NCI-H146 (cell line): ENCODE measurements around the gene LPCAT1.
"Not testable (repeated sequence)": the region's sequence is repeated elsewhere in the genome, so short reads cannot be mapped to it uniquely, and the experiment has no call there.

Experiments used
- DNase-seq: peaks from one replicate; lab custom pipeline; 2025; lab: John Stamatoyannopoulos, UW

The LPCAT1 gene, protein sequence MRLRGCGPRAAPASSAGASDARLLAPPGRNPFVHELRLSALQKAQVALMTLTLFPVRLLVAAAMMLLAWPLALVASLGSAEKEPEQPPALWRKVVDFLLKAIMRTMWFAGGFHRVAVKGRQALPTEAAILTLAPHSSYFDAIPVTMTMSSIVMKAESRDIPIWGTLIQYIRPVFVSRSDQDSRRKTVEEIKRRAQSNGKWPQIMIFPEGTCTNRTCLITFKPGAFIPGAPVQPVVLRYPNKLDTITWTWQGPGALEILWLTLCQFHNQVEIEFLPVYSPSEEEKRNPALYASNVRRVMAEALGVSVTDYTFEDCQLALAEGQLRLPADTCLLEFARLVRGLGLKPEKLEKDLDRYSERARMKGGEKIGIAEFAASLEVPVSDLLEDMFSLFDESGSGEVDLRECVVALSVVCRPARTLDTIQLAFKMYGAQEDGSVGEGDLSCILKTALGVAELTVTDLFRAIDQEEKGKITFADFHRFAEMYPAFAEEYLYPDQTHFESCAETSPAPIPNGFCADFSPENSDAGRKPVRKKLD

DNA sequence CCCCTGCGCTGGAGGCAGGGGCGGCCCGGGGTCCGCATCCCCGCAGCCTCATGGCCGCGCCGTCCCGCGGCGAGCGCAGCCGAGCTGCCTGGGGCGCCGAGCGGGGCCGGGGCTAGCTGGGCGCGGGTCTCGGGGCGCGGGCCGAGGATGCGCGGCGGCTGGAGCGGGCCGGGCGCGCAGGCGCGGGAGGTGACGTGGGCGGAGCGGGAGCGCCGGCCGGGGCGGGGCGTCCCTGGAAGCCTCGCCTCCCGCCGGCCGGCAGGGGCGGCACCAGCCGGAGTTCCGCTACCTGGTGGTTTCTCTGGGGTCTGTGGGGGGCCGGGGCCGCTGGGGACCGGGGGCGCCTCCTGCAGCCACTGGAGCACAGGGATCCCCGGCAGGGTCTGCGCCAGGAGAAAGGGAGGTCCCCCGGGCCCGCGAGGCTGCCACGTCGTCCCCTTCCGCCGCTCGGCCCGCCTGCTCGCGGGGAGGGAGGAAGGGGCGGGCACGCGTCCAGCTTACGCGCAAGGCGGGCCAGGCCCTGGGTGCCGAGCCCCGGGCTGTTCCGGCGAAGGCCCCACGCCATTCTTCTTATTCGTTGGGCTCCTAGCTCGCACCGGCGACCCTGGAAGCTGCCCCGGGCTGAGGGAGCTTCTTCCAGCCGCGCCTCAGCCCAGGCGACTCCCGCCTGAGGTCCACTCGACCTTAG, at the start of gene LPCAT1:
TSS of gene LPCAT1 (minus strand) at position 168 of the 688 bp plus-strand sequence. CDS start at position 52, 116 bp downstream.
- peak; percentile 75 for DNase-seq

DNA sequence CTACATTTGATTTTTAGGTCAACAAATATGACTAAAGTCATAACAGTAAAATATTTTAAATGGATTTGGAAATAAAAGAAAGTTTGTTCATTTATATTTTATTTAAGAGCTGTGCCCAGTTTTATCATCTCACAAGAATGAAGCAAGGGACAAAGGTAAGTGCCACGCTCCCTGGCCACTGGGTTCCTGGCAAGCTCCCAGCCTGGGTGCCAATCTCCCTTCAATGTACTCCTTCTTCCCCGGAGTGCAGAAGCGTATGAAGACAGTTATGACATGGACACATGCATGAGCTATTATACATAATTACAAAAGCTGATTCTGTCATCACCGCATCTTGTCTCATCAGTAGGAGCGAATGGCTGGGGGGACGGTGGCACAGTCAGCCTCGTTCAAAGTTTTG, 48.1 kb upstream of the LPCAT1 start:
- DNase-seq, result not testable (repeated sequence)

DNA sequence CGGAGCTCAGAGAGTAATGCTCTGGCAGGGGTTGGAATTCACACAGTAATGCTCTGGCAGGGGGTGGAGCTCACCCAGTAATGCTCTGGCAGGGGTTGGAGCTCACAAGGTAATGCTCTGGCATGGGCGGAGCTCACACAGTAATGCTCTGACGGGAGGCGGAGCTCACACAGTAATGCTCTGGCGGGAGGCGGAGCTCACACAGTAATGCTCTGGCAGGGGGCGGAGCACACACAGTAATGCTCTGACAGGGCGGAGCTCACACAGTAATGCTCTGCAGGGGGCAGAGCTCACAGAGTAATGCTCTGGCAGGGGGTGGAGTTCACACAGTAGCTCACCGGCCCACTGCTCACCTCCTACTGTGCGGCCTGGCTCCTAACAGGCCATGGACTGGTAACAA, 47.2 kb upstream of the LPCAT1 start:
- DNase-seq, result peak; percentile 7

DNA sequence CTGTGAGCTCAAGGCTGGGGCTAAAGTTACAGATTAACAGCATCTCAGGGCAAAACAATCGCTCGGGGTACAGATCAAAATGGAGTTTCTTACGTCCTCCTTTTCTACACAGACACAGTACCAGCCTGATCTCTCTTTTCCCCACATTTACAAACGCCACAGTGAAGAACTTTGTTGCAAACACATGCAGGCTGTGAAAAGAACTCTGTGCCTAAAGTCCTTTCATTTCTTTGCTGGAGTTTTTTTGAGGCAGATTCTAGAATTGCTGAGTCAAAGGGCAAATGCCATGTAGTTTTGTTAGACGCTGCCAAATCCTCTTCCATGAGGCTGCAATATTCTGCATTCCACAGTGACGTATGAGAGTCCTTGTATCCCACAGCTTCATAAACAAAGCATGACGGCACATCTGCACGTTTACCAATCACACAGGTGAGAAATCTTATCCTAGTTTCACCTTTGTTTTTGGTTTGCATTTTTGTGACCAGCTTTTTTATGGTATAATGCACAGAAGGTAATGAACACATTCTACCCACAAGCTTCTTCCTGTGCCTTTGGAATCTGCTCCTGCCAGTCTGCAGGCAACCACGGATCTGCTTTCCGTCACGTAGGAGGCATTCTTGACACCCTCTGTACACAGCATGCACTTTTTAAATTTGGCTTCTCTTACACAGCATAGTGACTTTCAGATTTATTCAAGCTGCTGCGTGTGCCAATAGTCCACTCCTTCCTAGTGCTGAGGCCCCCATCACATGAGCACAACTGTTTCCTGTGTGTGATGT, 44.6 kb upstream of the LPCAT1 start:
- no peak for DNase-seq

DNA sequence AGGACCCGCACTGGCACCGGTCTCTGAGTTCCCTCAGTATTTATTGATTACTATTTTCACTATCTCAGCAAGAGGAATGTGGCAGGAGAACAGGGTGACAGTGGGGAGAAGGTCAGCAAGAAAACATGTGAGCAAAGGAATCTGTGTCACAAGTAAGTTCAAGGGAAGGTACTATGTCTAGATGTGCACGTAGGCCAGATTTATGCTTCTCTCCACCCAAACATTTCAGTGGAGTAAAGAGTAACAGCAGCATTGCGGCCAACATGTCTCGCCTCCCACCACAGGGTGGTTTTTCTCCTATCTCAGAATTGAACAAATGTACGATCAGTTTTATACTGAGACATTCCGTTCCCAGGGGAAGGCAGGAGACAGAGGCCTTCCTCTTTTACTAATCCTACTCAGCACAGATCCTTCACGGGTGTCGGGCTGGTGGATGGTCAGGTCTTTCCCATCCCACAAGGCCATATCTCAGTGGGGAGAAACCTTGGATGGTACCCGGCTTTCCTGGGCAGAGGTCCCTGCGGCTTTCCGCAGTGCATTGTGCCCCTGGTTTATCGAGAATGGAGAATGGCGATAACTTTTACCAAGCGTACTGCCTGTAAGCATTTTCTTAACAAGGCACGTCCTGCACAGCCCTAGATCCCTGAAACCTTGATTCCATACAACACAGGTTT, 43.9 kb upstream of the LPCAT1 start:
- not testable (repeated sequence) for DNase-seq

DNA sequence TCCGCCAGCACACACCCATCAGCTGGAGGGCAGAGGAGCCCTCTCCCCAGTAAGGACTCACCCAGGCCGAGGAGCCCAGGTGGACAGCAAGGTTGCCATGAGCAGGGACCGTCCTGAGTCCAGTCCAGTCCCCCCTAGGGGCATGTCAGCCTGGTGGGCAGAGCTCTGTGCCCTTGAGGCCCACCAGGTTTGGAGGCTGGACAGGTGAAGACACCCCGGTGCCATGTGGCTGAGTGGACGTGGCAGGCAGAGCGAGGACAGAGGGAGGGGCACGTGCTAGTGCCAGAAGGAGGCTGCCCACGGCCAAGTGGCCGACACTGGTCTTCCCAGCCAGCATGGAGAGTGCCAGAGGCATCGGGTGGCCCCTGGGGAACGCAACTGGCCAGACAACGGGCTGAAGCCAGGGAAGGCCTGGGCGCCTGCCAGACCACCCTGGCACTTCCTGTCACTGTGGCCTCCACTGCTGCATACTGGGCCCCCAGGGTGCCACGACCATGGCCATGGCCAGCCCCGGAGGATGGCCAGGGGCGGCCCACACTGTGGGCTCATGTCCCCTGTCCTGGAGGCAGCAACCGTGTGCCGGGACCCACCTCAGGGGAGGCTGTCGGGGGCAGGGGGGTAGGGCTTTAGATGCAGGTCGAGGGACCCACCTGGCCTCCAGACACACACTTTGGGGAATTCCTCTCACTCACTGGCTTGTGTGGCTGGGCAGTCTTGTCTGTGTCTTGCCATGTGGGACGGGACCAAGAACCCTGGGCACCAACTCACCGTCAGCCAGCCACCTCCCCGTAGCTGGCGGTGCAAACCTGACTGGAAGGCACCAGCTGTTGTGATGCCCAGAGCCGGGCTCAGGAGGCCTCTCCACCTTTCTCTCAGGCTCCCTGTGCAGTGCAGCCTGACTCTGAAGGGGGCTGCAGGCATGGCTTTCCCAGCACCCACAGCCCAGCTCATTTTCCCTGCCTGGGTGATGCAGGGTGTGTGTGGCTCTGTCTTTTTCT, 42.3 kb upstream of the LPCAT1 start:
- DNase-seq, result no peak

DNA sequence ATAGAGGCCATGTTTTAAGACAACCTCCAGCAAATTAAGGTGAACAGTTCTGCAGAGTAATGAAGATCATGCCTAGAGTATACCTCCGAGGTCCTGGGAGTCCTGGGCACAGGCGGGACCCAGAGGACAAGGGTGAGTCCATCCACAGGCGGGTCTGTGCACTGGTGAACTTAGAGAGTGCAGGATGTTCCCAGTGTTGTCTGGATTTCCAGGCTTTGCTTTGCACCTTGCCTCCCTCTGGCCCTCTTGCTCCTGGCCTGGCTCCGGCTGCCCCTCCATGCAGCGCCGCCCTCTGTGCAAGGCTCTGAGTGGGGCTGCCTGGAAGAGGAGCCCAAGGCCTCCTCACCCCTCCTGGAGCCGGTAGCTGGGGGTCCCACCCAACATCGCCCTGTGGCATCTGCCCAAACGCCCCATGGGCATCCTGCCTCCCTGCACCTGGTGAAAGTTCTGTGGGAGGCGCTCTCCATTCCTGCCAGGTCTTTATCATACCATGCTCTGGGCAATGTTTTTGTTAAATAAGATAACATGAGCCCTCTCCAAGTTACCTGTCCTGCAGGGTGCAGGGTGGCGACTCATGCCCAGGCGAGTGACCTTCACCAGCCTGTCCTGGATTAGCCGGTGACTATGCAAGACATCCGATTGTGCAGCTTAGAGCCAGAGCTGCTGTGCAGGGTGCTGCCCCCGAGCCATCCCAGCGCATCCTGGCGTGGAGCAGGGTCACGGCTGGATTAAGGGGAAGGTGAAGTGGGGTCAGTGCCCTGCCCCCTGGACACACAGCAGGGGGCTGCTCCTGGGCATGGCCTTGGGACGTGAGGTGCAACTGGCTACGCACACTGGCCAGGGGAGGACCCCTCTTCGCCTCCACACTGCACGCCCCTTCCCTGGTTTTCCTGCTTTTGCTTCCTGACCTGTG, 41.3 kb upstream of the LPCAT1 start:
- no peak for DNase-seq

DNA sequence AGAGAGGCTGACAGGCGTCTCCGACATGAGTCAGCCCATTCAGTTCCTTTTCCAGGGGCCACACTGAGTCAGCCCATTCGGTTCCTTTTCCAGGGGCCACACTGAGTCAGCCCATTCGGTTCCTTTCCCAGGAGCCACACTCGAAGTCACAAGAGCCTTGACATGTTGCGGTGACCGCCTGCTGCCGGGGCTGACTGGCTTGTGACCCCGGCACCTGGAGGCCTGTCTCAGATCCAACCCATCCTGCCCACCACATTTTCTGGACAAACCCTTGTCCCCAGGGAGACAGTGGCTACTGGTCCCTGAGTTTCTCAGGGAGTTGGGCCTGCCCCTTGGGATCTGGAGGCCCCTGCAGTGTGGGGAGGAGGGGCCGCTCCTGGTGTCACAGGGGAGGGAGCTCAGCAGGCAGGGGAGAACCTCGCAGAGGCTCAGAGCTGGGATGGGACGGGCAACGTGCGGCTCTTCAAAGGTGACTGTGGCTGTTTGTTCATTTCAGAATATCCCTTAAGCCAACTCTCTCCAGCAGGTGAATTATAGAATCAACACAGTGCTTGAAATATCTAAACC, 40.5 kb upstream of the LPCAT1 start:
- no peak for DNase-seq

DNA sequence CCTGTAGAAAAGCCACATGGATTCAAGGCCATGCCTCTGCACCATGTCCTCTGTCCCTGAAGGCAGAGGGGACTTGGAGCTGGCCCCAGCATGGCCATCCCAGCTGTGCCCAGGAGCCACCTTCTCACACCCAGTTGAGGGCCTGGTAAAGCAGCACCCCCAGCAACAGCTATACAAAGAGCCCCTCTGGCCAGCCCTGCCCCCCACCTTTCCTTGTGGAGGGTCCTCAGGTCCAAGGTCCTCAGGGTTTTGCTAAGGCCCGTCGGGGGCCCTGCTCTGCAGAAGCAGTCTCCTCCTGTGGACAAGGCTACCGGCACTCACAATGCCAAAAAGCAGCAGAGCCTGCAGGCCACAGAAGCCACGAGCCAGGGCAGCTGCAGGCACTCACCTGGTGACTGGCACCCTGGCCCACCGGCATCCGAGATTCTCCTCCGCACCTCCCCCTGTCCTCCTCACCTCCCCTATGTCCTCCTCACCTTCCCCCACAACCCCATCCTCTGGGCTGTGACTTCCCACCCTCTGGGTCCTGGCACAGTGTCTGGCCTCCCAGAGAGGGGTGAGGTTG, 39.9 kb upstream of the LPCAT1 start:
- no peak for DNase-seq

DNA sequence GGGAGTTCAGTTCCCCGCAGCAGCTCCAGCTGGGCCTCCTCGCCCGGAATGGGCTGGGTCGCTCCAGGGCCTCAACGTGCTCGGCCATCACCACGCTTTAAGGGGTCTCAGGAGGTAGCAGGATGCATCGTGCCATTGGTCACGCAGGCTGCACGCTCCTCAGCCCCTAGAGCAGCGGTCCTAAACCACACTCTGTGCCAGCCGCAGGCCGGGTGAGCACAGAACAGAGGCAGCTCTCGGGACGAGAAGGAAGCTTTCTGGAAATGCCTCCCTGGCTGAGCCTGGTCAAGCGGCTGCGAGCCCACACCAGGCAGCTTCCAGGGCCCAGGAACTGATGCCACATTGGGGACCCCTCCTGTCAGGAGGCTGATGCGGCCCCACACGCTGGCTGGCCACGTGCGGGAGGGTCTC, 39.3 kb upstream of the LPCAT1 start:
- no peak for DNase-seq

DNA sequence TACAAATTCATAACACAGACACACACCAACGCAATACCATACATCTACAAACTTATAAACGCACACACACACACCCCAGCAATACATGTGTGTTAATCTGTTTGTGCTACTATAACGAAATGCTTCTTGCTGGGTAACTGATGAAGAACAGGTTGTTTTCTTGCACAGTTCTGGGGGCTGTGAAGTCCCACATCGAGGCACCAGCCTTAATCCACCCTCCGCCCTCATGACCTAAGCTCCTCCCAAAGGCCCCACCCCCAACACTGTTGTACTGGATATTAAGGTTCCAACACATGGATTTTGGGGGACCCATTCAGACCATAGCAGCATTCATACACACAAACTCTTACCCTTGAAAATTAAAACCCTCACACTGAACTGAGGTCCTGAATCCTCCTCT, 38.8 kb upstream of the LPCAT1 start:
- DNase-seq, result no peak

DNA sequence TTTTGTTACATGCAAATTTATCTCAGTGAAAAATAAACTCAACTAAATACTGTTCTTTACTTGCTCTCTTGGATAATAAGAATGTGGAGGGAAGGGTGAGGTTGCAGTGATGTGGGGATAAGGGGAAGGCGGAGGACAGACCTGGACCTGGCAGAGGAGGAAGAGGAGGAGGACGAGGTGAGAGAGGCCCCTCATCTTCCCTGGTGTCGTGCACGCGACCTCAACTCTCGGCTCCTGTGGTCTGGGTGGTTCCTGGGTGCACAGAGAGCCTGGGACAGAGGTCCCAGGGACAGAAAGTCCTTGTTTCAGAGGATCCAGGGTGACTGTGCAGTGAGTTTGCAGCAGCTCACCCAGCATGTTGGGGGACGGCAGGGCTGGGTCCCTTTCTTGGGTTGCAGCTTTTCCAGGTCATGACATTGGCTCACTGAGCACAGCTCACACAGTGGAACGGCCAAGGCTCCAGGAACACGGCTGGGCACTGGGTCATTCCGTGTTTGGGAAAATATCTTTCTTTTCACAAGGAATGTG, 37.7 kb upstream of the LPCAT1 start:
- DNase-seq, result no peak

DNA sequence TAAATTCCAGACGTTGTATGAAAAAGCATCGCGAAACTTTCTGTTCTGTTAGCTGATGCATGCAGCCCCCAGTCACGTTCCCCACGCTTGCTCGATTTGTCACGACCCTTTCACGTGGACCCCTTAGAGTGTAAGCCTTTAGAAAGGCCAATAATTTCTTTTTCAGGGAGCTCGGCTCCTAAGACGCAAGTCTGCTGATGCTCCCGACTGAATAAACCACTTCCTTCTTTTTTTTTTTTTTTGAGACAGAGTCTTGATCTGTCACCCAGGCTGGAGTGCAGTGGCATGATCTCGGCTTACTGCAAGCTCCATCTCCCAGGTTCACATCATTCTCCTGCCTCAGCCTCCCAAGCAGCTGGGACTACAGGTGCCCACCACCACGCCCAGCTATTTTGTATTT, 36.7 kb upstream of the LPCAT1 start:
- not testable (repeated sequence) for DNase-seq

DNA sequence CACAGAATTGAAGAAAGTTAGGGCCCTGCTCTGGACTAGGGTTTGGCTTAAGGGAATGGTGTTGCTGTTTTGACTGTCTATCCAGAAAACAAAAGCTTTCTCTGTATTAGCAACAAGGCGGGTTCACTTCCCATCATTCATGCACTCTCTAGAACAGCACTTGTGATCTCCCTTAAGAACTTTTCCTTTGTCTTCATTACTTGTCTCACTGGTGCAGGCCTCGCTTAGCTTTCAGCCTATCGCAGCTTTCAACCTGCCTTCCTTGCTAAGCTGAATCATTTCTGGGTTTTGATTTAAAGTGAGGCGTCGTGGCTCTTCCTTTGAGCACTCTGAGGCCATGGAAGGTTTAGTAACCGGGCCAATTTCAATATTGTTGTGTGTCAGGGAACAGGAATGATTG, 35.2 kb upstream of the LPCAT1 start:
- DNase-seq, result no peak

DNA sequence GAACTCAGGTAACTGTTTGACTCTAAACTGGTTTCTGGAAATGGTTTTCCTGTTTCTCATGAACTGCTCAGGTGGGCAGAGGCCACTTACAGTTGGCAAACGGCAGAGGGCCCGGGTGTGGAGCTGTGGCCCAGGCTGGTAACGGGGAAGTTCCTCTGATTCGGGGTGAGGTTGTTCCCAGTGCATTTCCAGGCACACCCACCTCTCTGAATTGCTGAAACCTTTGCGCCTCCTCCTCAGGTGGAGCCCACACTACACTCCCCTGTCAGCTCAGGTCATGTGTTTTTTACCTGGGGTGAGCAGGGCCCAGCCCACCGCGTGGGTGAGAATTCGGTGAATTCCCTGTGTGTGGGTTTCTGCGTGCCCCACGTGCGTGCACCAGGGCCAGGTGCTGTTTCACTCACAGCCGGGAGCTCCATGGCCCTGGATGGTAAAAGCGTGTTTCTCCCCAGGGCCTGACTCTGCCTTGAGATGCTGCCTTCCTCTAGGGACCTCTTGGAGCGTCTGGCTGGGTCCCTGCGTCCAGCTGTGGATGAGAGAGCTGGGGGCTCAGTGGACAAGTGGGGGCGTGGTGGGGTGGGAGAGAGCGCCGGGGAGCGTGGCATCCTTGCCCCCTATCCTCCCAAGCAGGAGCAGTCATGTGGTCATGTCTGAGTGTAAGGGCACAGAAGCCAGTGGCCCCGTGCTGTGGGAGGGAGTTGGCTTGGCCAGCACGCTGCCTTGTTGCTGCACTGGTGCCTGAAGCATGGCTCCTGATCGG, 33.5 kb upstream of the LPCAT1 start:
- no peak for DNase-seq

DNA sequence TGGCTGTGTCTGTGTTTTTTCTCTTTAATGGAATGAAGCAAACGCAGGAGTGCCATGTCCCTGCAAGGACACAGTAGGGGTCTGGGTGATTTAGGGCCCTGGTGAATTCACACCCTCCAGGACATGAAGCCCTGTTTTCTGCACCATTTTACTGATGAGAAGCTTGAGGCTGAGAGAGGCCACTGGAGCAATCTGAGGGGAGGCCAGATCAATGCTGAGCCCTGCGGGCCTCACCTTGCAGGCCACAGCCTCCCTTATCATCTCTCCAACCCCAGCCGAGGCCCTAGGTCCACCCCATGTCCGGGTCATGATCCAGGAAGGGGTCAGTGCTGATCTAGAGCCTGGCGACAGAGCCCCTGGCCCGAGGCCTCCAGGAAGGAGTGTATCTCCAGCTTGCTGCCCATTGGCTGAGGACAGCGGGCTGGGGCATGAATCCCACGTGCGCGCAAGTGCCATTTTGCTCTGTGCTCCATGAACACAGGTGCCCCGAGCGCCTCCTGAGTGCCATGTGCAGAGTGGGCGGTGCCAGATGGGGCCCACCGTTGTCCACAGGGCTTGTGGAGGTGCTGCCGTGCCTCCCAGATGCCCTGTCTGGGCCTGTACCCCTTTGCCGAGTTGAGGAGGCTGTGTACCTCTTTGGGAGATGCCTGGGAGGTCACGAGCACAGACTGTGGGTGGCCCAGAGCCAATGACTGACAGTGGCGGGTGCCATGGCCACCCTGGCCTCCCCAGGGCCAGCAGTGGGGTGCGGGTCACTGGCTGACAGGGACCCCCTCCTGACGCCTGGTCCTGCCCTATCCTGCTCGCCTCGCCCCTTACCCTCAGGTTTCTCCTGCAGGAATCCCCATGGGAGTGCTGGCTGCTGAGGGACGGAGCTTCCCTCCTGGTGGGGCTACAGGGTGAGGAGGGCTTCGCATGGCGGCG, 32.3 kb upstream of the LPCAT1 start:
- DNase-seq, result no peak
